HG02798 (cell line): ENCODE measurements around the gene TMEM258.
A peak's percentile ranks its signal among the peaks of the same experiment; 100 is the strongest.

Source experiments
- ATAC-seq: cut with Tn5 transposase; IDR thresholded peaks from one replicate; pipeline ENCODE4 v1.9.1; 2021; ENCODE audit warnings: mild to moderate bottlenecking; ENCODE audit not compliant: unreplicated experiment, poor library complexity

The TMEM258 gene

GRCh38 chr11:61797263-61797944, 5.0 kb upstream of the TMEM258 start:
- ATAC-seq = no peak

GRCh38 chr11:61795876-61796526, 3.6 kb upstream of the TMEM258 start:
- ATAC-seq = no peak

GRCh38 chr11:61795459-61795858, 3.1 kb upstream of the TMEM258 start:
- no peak for ATAC-seq

- ATAC-seq = no peak
Measured at GRCh38 chr11:61794579-61794978, 2.2 kb upstream of the TMEM258 start.

GRCh38 chr11:61793829-61794204, 1.4 kb upstream of the TMEM258 start:
- no peak for ATAC-seq

GRCh38 chr11:61793083-61793828, 857 bp upstream of the TMEM258 start:
- ATAC-seq = no peak

GRCh38 chr11:61791737-61792309, 576 bp downstream of the TMEM258 start:
- peak; percentile 12 for ATAC-seq

GRCh38 chr11:61787928-61788491, 4.4 kb downstream of the TMEM258 start:
- no peak for ATAC-seq

- ATAC-seq = no peak
Measured at GRCh38 chr11:61785837-61786402, 6.5 kb downstream of the TMEM258 start.

- ATAC-seq = no peak
Measured at GRCh38 chr11:61784506-61784805, 7.9 kb downstream of the TMEM258 start.

- no peak for ATAC-seq
Measured at GRCh38 chr11:61783717-61784505, 8.5 kb downstream of the TMEM258 start.

- no peak for ATAC-seq
Measured at GRCh38 chr11:61782841-61783240, 9.6 kb downstream of the TMEM258 start.

- ATAC-seq = no peak
Measured at GRCh38 chr11:61782299-61782698, 10.1 kb downstream of the TMEM258 start.

GRCh38 chr11:61781585-61781984, 10.8 kb downstream of the TMEM258 start:
- ATAC-seq = no peak

- no peak for ATAC-seq
Measured at GRCh38 chr11:61780581-61781162, 11.7 kb downstream of the TMEM258 start.

GRCh38 chr11:61779666-61780525, 12.5 kb downstream of the TMEM258 start:
- ATAC-seq = no peak

- ATAC-seq = no peak
Measured at GRCh38 chr11:61778920-61779650, 13.3 kb downstream of the TMEM258 start.

GRCh38 chr11:61778357-61778886, 14.0 kb downstream of the TMEM258 start:
- no peak for ATAC-seq
